Colonic mucosa (tissue), 4 donors: Measurements from ENCODE around the gene STXBP5L. TPM values are rescaled to one million over a fixed set of nuclear protein-coding genes. Genes with fewer than 3 reads are reported as not detected.
"Not testable (repeated sequence)": the region's sequence is repeated elsewhere in the genome, so short reads cannot be mapped to it uniquely, and the experiment has no call there.

Experiments
- DNase-seq: peaks from one replicate; pipeline ENCODE4 v3.0.0-alpha.2; 2020
- H3K27ac ChIP-seq: fragments of 200-600 bp; one replicate; pipeline ENCODE4 v1.8.0; 2021
- H3K27me3 ChIP-seq: fragments of 200-600 bp; one replicate; pipeline ENCODE4 v1.8.0; 2021
- H3K36me3 ChIP-seq: fragments of 200-600 bp; one replicate; pipeline ENCODE4 v1.8.0; 2021
- H3K4me1 ChIP-seq: fragments of 200-600 bp; one replicate; pipeline ENCODE4 v1.8.0; 2021; ENCODE audit warnings: mild to moderate bottlenecking
- H3K4me3 ChIP-seq: fragments of 200-600 bp; one replicate; pipeline ENCODE4 v1.8.0; 2021
- H3K9ac ChIP-seq, 2 donors: one replicate each; pipeline ENCODE4 v1.7.0; 2013; ENCODE audit warnings: control low read depth in 2 of 2, low read depth in 2 of 2, low read length in 2 of 2
- H3K9me3 ChIP-seq: fragments of 200-600 bp; one replicate; pipeline ENCODE4 v1.8.0; 2021
- intact Hi-C: fragments of 100-400 bp; cut with DNase I; formaldehyde crosslinking; loops from one replicate; pipeline ENCODE4 v1.14.1; 2022
- total RNA-seq, 2 donors: library from RNA; stranded (reverse); fragmentation: NEBNext Ultra II Directional in 1 of 2; extraction: Animal tissue kit (Norgen Biotek cat#: 25700) in 1 of 2; gene quantifications; one replicate each; pipeline ENCODE4 v1.2.1, GENCODE V29; 2021
- TF ChIP-seq, protein P1 (sequence below): fragments of 200-600 bp; IDR thresholded peaks from one replicate; pipeline ENCODE4 v1.8.0; 2022; ENCODE audit warnings: antibody characterized with exemption, mild to moderate bottlenecking
- donor health status: healthy.
- donor health status: DM: no; HTN: no; CAD: no.
- donor health status: DM: no; HTN: no; CAD: no.

STXBP5L gene
- total RNA-seq, 2 donors from 2014 or later: 0.22 to 0.74 TPM

DNA sequence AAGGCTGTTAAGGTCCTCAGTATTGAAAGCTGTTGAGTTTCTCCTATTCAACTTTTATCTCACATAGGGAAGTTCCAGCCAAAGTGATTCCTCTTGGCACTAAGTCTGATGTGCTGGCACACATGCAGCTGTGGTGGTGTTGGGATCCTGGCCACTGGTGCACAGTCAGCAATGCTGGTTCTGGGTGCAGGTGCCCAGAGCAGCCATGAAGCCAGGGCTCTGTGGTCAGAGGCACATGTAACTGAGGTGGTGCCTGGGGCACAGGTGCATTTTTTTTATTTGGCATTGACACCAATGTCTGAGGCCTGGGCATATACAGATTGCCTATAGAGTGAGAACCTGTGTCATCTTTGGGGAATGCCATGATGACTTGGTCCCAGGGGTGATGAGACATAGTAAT lies 366.4 kb downstream of the STXBP5L start:
- DNase-seq: no peak
- no peak overlapping the region for H3K27ac ChIP-seq
- H3K4me1 ChIP-seq: no peaks in the 10 kb centered on the region
- H3K9ac ChIP-seq: no peak overlapping the region
- H3K36me3 ChIP-seq: no peaks in the 10 kb centered on the region
- H3K4me3 ChIP-seq: no peak overlapping the region
- H3K9me3 ChIP-seq: no peaks in the 10 kb centered on the region
- intact Hi-C loops: no loop called here
- TF ChIP-seq, protein P1, sequence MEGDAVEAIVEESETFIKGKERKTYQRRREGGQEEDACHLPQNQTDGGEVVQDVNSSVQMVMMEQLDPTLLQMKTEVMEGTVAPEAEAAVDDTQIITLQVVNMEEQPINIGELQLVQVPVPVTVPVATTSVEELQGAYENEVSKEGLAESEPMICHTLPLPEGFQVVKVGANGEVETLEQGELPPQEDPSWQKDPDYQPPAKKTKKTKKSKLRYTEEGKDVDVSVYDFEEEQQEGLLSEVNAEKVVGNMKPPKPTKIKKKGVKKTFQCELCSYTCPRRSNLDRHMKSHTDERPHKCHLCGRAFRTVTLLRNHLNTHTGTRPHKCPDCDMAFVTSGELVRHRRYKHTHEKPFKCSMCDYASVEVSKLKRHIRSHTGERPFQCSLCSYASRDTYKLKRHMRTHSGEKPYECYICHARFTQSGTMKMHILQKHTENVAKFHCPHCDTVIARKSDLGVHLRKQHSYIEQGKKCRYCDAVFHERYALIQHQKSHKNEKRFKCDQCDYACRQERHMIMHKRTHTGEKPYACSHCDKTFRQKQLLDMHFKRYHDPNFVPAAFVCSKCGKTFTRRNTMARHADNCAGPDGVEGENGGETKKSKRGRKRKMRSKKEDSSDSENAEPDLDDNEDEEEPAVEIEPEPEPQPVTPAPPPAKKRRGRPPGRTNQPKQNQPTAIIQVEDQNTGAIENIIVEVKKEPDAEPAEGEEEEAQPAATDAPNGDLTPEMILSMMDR: no peak
- H3K27me3 ChIP-seq: no peaks in the 10 kb centered on the region

DNA sequence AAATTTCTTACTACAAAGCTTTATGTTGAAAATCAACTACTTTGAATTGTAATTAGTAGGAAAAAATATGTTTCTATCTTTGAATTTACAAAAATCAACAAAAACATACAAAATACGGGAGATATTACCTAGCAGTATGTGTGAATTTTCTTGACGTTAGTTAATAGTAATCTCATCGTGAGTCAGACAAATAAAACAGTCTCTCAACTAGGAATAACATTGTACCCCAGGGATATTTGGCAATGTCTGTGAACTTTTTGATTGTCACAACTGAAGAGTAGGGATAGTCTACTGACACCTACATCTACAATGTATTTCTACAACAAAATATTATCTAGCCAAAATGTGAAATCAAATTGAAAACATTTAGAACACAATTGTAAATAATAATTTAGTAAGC lies 387.4 kb downstream of the STXBP5L start:
- TF ChIP-seq, protein P1: no peak
- H3K4me3 ChIP-seq: no peak overlapping the region
- no peaks in the 10 kb centered on the region for H3K9me3 ChIP-seq
- no peaks in the 10 kb centered on the region for H3K36me3 ChIP-seq
- intact Hi-C loops: no loop called here
- no peak overlapping the region for H3K9ac ChIP-seq
- no peak overlapping the region for H3K27ac ChIP-seq
- H3K4me1 ChIP-seq: no peaks in the 10 kb centered on the region
- no peak for DNase-seq
- no peaks in the 10 kb centered on the region for H3K27me3 ChIP-seq

DNA sequence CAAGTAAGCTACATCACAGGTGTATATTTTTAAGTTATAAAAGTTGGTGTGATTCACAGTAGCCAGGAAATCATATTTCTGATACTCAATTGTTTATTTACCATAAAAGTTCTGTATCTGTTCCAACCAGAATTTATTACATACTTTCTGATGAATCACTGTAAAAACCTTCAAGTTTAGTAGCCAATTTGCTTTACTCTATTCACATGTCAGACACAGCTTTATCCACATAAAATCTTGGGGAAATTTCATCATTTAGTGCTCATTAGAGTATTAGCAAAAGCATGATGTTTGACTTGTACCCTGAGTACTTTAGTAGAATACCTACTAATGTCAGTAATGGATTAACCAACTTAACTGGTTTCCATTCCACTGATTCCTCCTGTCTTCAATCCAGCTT lies 388.0 kb downstream of the STXBP5L start:
- Histone ChIP-seq H3K4me3 (no peak overlapping the region), H3K36me3 (no peaks in the 10 kb centered on the region), H3K9me3 (no peaks in the 10 kb centered on the region), H3K9ac (no peak overlapping the region), H3K27me3 (no peaks in the 10 kb centered on the region), H3K27ac (no peak overlapping the region), H3K4me1 (no peaks in the 10 kb centered on the region)
- intact Hi-C loops: no loop called here
- DNase-seq: no peak
- TF ChIP-seq, protein P1: no peak

DNA sequence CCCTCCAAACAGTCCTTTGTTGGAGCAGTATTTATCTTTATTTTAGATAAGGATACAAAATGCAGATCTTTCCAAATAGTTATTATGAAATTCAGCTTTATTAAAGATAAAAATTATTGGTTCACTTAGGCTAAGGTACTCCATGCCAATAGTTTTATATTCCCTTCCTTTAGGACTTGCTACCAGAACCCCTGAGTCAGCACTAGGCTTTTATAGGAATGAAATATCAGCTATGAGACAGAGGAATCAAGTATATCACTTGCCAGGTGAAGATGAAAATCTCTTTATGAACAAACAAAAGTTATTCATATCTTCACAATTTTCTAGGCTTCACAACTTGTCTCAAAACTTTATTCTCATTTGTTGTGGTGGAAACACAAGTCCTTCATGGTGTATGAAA lies 416.3 kb downstream of the STXBP5L start:
- Histone ChIP-seq H3K36me3 (no peaks in the 10 kb centered on the region), H3K27me3 (no peaks in the 10 kb centered on the region), H3K9ac (no peak overlapping the region), H3K4me1 (no peaks in the 10 kb centered on the region), H3K9me3 (no peaks in the 10 kb centered on the region), H3K4me3 (no peak overlapping the region), H3K27ac (no peak overlapping the region)
- DNase-seq: no peak
- intact Hi-C loops: no loop called here
- TF ChIP-seq, protein P1: no peak

DNA sequence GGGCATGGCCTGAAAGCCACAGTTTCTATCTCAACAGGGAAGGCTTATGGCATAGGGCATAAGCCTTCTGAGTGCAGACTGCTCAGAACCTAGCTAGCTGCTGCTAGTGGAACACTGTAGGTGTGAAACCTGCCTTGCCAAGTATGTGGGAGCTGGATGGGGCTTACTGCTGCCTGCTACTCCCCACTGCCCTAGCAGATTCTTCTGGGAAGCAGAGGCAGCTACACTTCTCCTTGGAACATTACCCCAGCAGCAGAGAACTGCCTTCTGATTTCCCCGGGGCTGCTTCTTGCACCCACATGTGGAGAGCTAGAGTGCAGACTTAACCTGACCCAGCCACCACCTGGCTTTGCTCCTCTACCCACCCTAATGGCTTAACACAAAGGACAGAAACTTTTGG lies 422.1 kb downstream of the STXBP5L start:
- no peaks in the 10 kb centered on the region for H3K27me3 ChIP-seq
- no peak overlapping the region for H3K4me3 ChIP-seq
- no peaks in the 10 kb centered on the region for H3K36me3 ChIP-seq
- H3K9me3 ChIP-seq: no peaks in the 10 kb centered on the region
- H3K4me1 ChIP-seq: no peaks in the 10 kb centered on the region
- intact Hi-C loops: no loop called here
- H3K27ac ChIP-seq: no peak overlapping the region
- no peak overlapping the region for H3K9ac ChIP-seq
- TF ChIP-seq, protein P1: no peak
- DNase-seq: no peak

DNA sequence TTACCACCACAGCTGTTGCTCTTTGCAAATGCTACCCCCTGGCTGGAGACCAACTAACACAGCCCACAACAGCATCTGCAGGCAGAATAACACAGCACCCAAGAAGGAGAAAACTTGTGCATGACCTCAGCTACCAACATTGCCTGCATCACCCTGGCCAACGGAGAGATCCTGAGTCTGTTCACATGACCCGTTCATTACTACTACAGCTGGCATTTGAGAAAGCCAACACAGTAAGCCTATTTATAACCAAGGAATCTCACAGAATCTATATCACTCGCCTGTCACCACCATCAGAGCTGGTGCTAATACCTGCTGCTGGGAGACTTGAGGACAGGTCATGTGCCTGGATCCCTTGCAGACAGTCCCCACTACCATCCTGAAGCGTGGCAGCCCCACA lies 422.6 kb downstream of the STXBP5L start:
- Histone ChIP-seq H3K27ac (no peak overlapping the region), H3K36me3 (no peaks in the 10 kb centered on the region), H3K9ac (no peak overlapping the region), H3K9me3 (no peaks in the 10 kb centered on the region), H3K27me3 (no peaks in the 10 kb centered on the region), H3K4me1 (no peaks in the 10 kb centered on the region), H3K4me3 (no peak overlapping the region)
- intact Hi-C loops: no loop called here
- DNase-seq: no peak
- TF ChIP-seq, protein P1: no peak

DNA sequence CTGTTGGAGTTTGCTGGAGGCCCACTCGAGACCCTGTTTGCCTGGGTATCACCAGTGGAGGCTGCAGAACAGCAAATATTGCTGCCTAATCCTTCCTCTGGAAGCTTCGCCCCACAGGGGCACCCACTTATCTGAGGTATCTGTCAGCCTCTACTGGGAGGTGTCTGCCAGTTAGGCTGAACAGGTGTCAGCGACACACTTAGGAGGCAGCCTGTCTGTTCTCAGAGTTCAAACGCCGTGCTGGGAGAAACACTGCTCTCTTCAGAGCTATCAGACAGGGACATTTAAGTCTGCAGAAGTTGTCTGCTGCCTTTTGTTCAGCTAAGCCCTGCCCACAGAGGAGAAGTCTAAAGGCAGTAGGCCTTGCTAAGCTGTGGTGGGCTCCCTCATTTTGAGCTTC lies 448.0 kb downstream of the STXBP5L start:
- H3K9ac ChIP-seq, intact Hi-C loops, H3K9me3 ChIP-seq, H3K4me3 ChIP-seq, H3K27ac ChIP-seq, H3K27me3 ChIP-seq, H3K36me3 ChIP-seq, H3K4me1 ChIP-seq, DNase-seq: not testable (repeated sequence)
